SIG-M5 treated with dmso at 0.1 percent for 504 hours (cell line): ENCODE data around the gene COA4.

Experiments
- DNase-seq: peaks from one replicate; lab custom pipeline; 2025; ENCODE audit not compliant: unreplicated experiment; lab: John Stamatoyannopoulos, UW

Gene COA4

GRCh38 chr11:73866095-73866579, 10.5 kb downstream of the COA4 start:
- no peak for DNase-seq

- no peak for DNase-seq
These were observed 13.7 kb downstream of the COA4 start for GRCh38 chr11:73862986-73863385.

GRCh38 chr11:73860202-73860601, 16.4 kb downstream of the COA4 start:
- no peak for DNase-seq

GRCh38 chr11:73859671-73860070, 17.0 kb downstream of the COA4 start:
- no peak for DNase-seq

- no peak for DNase-seq
These were observed 20.5 kb downstream of the COA4 start for GRCh38 chr11:73856031-73856567.

GRCh38 chr11:73854680-73855079, 22.0 kb downstream of the COA4 start:
- DNase-seq = no peak

- no peak for DNase-seq
These were observed 24.6 kb downstream of the COA4 start for GRCh38 chr11:73852049-73852448.

GRCh38 chr11:73851046-73851764, 25.4 kb downstream of the COA4 start:
- DNase-seq = peak; percentile 67

- no peak for DNase-seq
These were observed 37.6 kb downstream of the COA4 start for GRCh38 chr11:73839123-73839457.

- no peak for DNase-seq
These were observed 38.1 kb downstream of the COA4 start for GRCh38 chr11:73838443-73839122.

GRCh38 chr11:73833067-73833466, 43.6 kb downstream of the COA4 start:
- no peak for DNase-seq

- no peak for DNase-seq
These were observed 46.4 kb downstream of the COA4 start for GRCh38 chr11:73830261-73830660.
